Measurements from ENCODE around the gene THBS2.

The THBS2 gene

GRCh38 chr6:169236545-169236944, 17.1 kb downstream of the THBS2 start:
- H3K36me3 ChIP-seq (ENCODE audit: insufficient read depth, low read depth, low read length): peaks cover 18% of the 10 kb centered on the region; the same call in 1 of the 2 replicates
- H3K9me3 ChIP-seq (ENCODE audit: insufficient read depth, low read depth, low read length): no peaks in the 10 kb centered on the region
- H3K4me3 ChIP-seq (ENCODE audit: low read length): no peak overlapping the region
- no peaks in the 10 kb centered on the region for H3K4me1 ChIP-seq (ENCODE audit: insufficient read depth, low read length)
- no peak overlapping the region for H3K9ac ChIP-seq (ENCODE audit: low read depth, low read length)
- no peaks in the 10 kb centered on the region for H3K27me3 ChIP-seq (ENCODE audit: insufficient read depth, low read length)
- no peak overlapping the region for H3K27ac ChIP-seq (ENCODE audit: low read length)

GRCh38 chr6:169235286-169235685, 18.4 kb downstream of the THBS2 start:
- Histone ChIP-seq H3K36me3 (ENCODE audit: insufficient read depth, low read depth, low read length) (peaks cover 15% of the 10 kb centered on the region; the same call in 1 of the 2 replicates), H3K27me3 (ENCODE audit: insufficient read depth, low read length) (no peaks in the 10 kb centered on the region), H3K27ac (ENCODE audit: low read length) (no peak overlapping the region), H3K9ac (ENCODE audit: low read depth, low read length) (no peak overlapping the region), H3K4me3 (ENCODE audit: low read length) (no peak overlapping the region), H3K4me1 (ENCODE audit: insufficient read depth, low read length) (no peaks in the 10 kb centered on the region), H3K9me3 (ENCODE audit: insufficient read depth, low read depth, low read length) (no peaks in the 10 kb centered on the region)

- Histone ChIP-seq H3K9ac (ENCODE audit: low read depth, low read length) (no peak overlapping the region), H3K27me3 (ENCODE audit: insufficient read depth, low read length) (no peaks in the 10 kb centered on the region)
These were observed 19.0 kb downstream of the THBS2 start for GRCh38 chr6:169234634-169235033.

GRCh38 chr6:169233832-169234231, 19.8 kb downstream of the THBS2 start:
- Histone ChIP-seq H3K4me1 (ENCODE audit: insufficient read depth, low read length) (no peaks in the 10 kb centered on the region), H3K36me3 (ENCODE audit: insufficient read depth, low read depth, low read length) (peaks cover 18% of the 10 kb centered on the region; the same call in 1 of the 2 replicates), H3K4me3 (ENCODE audit: low read length) (no peak overlapping the region), H3K9ac (ENCODE audit: low read depth, low read length) (no peak overlapping the region), H3K27ac (ENCODE audit: low read length) (no peak overlapping the region), H3K27me3 (ENCODE audit: insufficient read depth, low read length) (no peaks in the 10 kb centered on the region), H3K9me3 (ENCODE audit: insufficient read depth, low read depth, low read length) (no peaks in the 10 kb centered on the region)

More at GRCh38 chr6:169234634-169235033, 19.0 kb downstream of the THBS2 start:
- Histone ChIP-seq H3K27ac (ENCODE audit: low read length) (no peak overlapping the region), H3K36me3 (ENCODE audit: insufficient read depth, low read depth, low read length) (peaks cover 13% of the 10 kb centered on the region; the same call in 1 of the 2 replicates), H3K4me1 (ENCODE audit: insufficient read depth, low read length) (no peaks in the 10 kb centered on the region), H3K9me3 (ENCODE audit: insufficient read depth, low read depth, low read length) (no peaks in the 10 kb centered on the region), H3K4me3 (ENCODE audit: low read length) (no peak overlapping the region)

- no peaks in the 10 kb centered on the region for H3K9me3 ChIP-seq (ENCODE audit: insufficient read depth, low read depth, low read length)
- H3K27ac ChIP-seq (ENCODE audit: low read length): no peak overlapping the region
- no peak overlapping the region for H3K4me3 ChIP-seq (ENCODE audit: low read length)
- H3K9ac ChIP-seq (ENCODE audit: low read depth, low read length): no peak overlapping the region
- peaks cover 18% of the 10 kb centered on the region; the same call in 1 of the 2 replicates for H3K36me3 ChIP-seq (ENCODE audit: insufficient read depth, low read depth, low read length)
- H3K4me1 ChIP-seq (ENCODE audit: insufficient read depth, low read length): no peaks in the 10 kb centered on the region
- no peaks in the 10 kb centered on the region for H3K27me3 ChIP-seq (ENCODE audit: insufficient read depth, low read length)
These were observed 20.5 kb downstream of the THBS2 start for GRCh38 chr6:169233181-169233580.

DNA sequence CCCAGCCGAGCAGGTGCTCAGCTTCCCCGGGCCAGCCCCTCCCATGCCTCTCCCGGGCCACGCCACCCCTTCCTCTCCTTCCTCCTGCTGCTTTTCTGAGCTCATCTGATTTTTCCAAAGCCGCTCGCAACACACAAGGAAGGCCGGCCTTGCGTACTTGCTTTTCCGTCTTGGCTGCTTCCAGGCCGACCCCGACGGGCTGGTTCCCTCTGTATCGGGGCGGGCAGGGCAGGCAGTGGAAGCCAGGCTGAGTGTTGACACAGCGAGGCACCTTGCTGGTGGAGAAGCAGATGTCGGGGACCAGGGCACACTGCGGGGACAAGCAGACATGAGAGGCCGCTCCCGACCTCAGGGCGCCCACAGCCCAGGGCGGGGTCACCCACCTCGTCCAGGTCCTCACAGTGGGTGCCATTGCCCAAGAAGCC, 21.1 kb downstream of the THBS2 start:
- Histone ChIP-seq H3K4me1 (ENCODE audit: insufficient read depth, low read length) (no peaks in the 10 kb centered on the region), H3K4me3 (ENCODE audit: low read length) (no peak overlapping the region), H3K27me3 (ENCODE audit: insufficient read depth, low read length) (no peaks in the 10 kb centered on the region), H3K36me3 (ENCODE audit: insufficient read depth, low read depth, low read length) (peaks cover 18% of the 10 kb centered on the region; the same call in 1 of the 2 replicates), H3K9me3 (ENCODE audit: insufficient read depth, low read depth, low read length) (no peaks in the 10 kb centered on the region), H3K9ac (ENCODE audit: low read depth, low read length) (no peak overlapping the region), H3K27ac (ENCODE audit: low read length) (no peak overlapping the region)

GRCh38 chr6:169231790-169232506, 21.7 kb downstream of the THBS2 start:
- Histone ChIP-seq H3K27me3 (ENCODE audit: insufficient read depth, low read length) (no peaks in the 10 kb centered on the region), H3K9me3 (ENCODE audit: insufficient read depth, low read depth, low read length) (no peaks in the 10 kb centered on the region), H3K9ac (ENCODE audit: low read depth, low read length) (no peak overlapping the region), H3K27ac (ENCODE audit: low read length) (no peak overlapping the region), H3K36me3 (ENCODE audit: insufficient read depth, low read depth, low read length) (peaks cover 18% of the 10 kb centered on the region; the same call in 1 of the 2 replicates), H3K4me3 (ENCODE audit: low read length) (no peak overlapping the region), H3K4me1 (ENCODE audit: insufficient read depth, low read length) (no peaks in the 10 kb centered on the region)

DNA sequence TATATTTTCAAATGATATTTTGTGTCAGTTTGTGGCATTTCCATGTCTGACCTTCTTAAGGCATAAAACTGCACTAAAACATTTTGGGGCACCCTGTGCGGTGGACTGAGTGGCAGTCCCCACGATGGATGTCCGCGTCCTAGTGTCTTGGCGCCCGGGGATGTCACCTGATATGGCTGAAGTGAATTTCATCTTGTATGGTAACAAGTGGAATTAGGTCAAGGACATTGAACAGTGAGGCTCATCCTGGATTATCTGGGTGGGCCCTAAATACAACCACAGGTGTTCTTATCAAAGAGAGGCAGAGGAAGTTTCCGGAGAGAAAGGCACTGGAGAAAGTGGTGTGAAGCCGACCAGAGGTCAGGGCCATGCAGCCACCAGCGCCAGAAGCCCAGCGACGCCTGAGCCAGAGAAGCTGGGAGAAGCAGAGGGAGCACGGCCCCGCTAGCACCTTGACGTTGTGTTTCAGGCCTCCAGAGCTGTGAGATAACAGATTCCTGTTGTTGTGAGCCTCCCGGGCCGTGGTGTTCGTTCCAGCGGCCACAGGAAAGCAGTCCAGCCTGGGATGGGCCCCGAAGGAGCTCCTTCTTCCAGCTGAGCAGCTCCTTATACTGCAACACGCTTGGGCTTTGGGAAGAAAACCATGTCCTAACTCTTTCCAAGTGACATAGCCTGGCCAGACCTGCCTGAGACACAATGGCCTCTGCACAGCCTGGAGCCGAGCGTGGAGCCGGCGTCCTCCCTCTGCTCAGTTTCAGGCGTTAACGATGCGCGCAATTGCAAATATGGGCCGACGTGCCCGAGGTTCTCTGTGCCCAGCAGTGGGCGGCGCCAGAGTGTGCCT, 22.5 kb downstream of the THBS2 start:
- no peaks in the 10 kb centered on the region for H3K9me3 ChIP-seq (ENCODE audit: insufficient read depth, low read depth, low read length)
- H3K4me3 ChIP-seq (ENCODE audit: low read length): no peak overlapping the region
- H3K27me3 ChIP-seq (ENCODE audit: insufficient read depth, low read length): no peaks in the 10 kb centered on the region
- no peaks in the 10 kb centered on the region for H3K4me1 ChIP-seq (ENCODE audit: insufficient read depth, low read length)
- peaks cover 18% of the 10 kb centered on the region; the same call in 1 of the 2 replicates for H3K36me3 ChIP-seq (ENCODE audit: insufficient read depth, low read depth, low read length)
- no peak overlapping the region for H3K27ac ChIP-seq (ENCODE audit: low read length)
- H3K9ac ChIP-seq (ENCODE audit: low read depth, low read length): no peak overlapping the region

DNA sequence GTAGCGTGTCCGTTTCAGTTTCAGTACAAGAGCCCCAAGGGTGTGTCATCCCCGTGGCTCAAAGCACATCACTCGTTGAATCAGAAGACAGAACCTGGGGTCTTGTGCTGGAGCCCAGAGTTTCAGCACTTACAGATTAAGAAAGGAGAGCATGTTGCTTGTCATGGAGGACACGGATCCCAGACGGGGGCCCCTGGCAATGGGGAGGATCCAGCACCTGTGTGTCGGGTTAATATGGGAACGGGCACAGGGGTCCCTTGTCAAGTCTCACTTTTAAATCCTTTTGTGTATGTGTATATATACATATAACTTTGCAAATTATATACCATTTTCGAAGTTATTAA, 23.4 kb downstream of the THBS2 start:
- Histone ChIP-seq H3K4me1 (ENCODE audit: insufficient read depth, low read length) (no peaks in the 10 kb centered on the region), H3K9me3 (ENCODE audit: insufficient read depth, low read depth, low read length) (no peaks in the 10 kb centered on the region), H3K4me3 (ENCODE audit: low read length) (no peak overlapping the region), H3K27me3 (ENCODE audit: insufficient read depth, low read length) (no peaks in the 10 kb centered on the region), H3K36me3 (ENCODE audit: insufficient read depth, low read depth, low read length) (peaks cover 25% of the 10 kb centered on the region), H3K9ac (ENCODE audit: low read depth, low read length) (no peak overlapping the region), H3K27ac (ENCODE audit: low read length) (no peak overlapping the region)

DNA sequence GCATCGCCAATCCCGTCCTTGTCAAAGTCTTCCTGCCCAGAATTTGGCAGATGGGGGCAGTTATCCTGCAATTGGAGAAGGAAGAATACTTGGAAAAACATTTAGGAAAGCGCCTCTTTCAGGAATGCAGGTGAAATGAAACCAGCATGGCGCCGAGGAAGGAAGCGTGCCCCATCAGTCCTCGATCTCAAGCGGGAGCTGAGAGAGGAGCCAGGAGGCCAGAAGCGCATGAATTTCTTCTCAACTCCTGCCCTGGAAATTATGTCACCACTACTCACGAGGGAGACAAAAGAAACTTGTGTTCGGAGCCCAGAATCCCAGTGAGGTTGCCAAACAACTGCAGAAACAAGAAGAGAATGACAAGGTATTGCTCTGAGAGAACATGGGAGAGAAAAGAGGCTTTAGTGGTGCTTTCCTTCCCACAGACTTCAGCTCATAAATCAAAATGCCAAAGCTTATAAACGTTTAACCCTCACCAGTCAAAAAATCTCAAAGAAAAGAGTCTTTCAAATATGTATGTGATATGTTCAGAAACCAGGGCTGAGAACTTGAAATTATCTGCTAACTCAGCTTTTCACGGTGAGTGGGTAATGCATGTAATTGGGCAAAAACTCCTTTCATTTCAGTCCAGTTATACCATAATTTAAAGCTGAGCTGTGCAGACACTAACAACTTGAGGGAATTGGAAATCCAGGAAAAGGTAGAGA, 23.9 kb downstream of the THBS2 start:
- H3K4me1 ChIP-seq (ENCODE audit: insufficient read depth, low read length): no peaks in the 10 kb centered on the region
- no peaks in the 10 kb centered on the region for H3K9me3 ChIP-seq (ENCODE audit: insufficient read depth, low read depth, low read length)
- H3K4me3 ChIP-seq (ENCODE audit: low read length): no peak overlapping the region
- H3K27ac ChIP-seq (ENCODE audit: low read length): no peak overlapping the region
- peaks cover 30% of the 10 kb centered on the region for H3K36me3 ChIP-seq (ENCODE audit: insufficient read depth, low read depth, low read length)
- H3K27me3 ChIP-seq (ENCODE audit: insufficient read depth, low read length): no peaks in the 10 kb centered on the region
- H3K9ac ChIP-seq (ENCODE audit: low read depth, low read length): no peak overlapping the region

GRCh38 chr6:169227116-169227515, 26.5 kb downstream of the THBS2 start:
- Histone ChIP-seq H3K27ac (ENCODE audit: low read length) (no peak overlapping the region), H3K36me3 (ENCODE audit: insufficient read depth, low read depth, low read length) (peaks cover 44% of the 10 kb centered on the region)

More at GRCh38 chr6:169227116-169227515, 26.5 kb downstream of the THBS2 start:
- Histone ChIP-seq H3K27me3 (ENCODE audit: insufficient read depth, low read length) (no peaks in the 10 kb centered on the region), H3K9ac (ENCODE audit: low read depth, low read length) (no peak overlapping the region), H3K4me1 (ENCODE audit: insufficient read depth, low read length) (no peaks in the 10 kb centered on the region), H3K4me3 (ENCODE audit: low read length) (no peak overlapping the region), H3K9me3 (ENCODE audit: insufficient read depth, low read depth, low read length) (0 out of 2 replicates have a peak, but pooled peaks cover 5% of the 10 kb centered on the region)
